NT2/D1 (cell line): ENCODE results near the gene TLE6.

Source experiments
- SUZ12 ChIP-seq: IDR thresholded peaks from 2 replicates; pipeline ENCODE4 v1.6.1; 2011; ENCODE audit not compliant: insufficient read length, insufficient read depth; ENCODE audit errors: extremely low read depth
- YY1 ChIP-seq: IDR thresholded peaks from 2 replicates; pipeline ENCODE4 v1.6.1; 2011; ENCODE audit not compliant: insufficient read length, insufficient read depth

DNA sequence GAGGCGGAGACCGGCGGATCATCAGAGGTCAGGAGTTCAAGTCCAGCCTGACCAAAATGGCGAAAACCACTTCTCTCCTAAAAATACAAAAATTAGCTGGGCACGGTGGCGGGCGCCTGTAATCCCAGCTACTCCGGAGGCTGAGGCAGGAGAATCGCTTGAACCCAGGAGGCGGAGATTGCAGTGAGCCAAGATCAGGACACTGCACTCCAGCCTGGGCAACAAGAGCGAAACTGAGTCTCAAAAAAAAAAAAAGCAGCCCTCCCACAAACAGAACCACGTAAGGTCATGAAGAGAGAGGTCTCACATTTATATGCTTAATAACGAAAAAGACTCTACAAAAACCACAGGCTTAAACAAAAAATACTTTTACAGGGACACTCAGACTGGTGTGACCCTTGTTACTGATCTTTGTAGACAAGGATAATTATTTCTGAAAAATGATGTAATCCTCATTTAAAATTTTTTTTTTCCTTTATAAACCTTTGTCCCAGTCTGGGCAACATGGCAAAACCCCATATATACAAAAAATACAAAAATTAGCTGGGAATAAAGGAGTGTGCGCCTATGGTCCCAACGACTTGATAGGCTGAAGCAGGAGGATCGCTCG, 31.7 kb upstream of the TLE6 start:
- TF ChIP-seq SUZ12 (no peak), YY1 (no peak)
